ENCODE results near the gene KEAP1.

KEAP1 gene

GRCh38 chr19:10516671-10517286 is 13.6 kb upstream of the KEAP1 start:
- DNase-seq (ENCODE audit: insufficient read length, low spot score): no peak
- FAIRE-seq: no peak
- TF ChIP-seq CTCF (IDR thresholded peaks at IDR 0.05; ENCODE audit: insufficient read depth, missing control alignments): no peak

GRCh38 chr19:10516064-10516385 is 12.9 kb upstream of the KEAP1 start:
- TF ChIP-seq CTCF (IDR thresholded peaks at IDR 0.05; ENCODE audit: insufficient read depth, missing control alignments): no peak
- FAIRE-seq: no peak
- DNase-seq (ENCODE audit: insufficient read length, low spot score): no peak

DNA sequence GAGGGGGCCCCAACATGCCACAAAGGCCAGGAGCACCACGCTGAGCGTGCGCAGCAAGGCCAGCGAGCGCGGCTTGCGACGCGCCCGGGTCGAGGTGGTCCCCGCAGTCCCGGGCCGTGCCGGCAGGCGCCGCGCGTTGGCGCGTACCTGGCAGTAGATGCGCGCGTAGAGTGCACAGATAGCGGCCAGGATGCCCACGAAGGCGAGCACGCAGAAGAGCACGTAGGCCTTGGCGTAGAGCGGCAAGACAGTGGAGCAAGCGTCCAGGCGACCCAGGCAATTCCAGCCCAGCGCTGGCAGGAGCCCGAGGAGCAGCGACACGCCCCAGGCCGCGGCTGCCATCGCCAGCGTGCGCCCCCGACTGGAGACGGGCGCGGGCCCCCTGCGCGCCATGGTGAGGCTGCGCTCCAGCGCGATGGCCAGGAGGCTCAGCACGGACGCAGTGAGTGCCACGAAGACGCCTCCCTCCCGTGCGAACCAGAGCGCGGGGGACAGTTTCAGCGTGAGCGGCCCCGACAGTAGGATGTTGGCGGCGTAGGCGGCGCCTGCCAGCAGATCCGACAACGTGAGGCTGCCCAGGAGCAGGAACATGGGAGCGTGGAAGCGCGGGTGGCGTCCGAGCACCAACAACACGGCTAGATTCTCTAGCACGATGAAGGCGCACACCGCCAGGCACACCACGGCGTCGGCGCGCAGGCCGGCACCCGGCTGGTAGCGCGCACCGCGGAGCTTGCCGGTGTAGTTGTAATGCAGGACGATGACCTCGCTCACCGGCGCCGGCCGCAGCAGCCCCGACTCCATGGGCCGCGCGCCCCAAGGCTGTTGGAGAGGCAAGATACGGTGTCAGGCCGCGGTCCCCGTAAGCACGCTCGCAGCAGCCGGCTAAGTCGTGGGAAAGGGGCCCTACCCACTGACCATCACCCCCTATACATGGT is 11.3 kb upstream of the KEAP1 start:
- no peak for TF ChIP-seq CTCF (IDR thresholded peaks at IDR 0.05; ENCODE audit: insufficient read depth, missing control alignments)

GRCh38 chr19:10513223-10513622 is 10.1 kb upstream of the KEAP1 start:
- DNase-seq (ENCODE audit: insufficient read length, low spot score): no peak
- no peak for TF ChIP-seq CTCF (IDR thresholded peaks at IDR 0.05; ENCODE audit: insufficient read depth, missing control alignments)
- no peak for FAIRE-seq

More for the DNA sequence above, 11.3 kb upstream of the KEAP1 start:
- DNase-seq (ENCODE audit: insufficient read length, low spot score) (no peak), FAIRE-seq (no peak)

DNA sequence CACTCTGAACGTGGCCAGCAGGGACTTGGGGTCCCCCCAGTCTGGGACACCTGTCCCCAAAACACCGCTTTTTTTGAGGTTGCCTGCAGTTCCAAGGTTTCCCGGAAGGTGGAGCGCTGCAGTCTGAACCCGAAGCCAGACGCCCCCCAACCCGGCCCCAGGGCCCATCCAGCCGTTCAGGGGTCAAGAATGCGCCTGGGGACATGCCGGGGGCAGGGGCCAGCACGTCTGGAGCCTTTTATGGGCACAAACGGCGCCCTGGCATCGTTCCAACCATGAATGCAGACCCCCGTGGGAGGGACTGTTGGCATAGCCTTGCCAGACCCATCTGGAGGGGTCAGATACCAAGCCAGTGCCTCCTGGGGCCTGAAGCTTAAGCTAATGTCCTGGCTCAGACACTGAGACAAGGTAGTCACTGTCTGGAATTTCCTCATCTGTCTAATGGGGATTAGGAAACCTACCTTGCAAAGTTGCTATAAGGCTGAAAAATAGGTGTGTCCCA is 7.2 kb upstream of the KEAP1 start:
- TF ChIP-seq CTCF (IDR thresholded peaks at IDR 0.05; ENCODE audit: insufficient read depth, missing control alignments): peak; percentile 50
- DNase-seq (ENCODE audit: insufficient read length, low spot score) (no peak), FAIRE-seq (no peak)

DNA sequence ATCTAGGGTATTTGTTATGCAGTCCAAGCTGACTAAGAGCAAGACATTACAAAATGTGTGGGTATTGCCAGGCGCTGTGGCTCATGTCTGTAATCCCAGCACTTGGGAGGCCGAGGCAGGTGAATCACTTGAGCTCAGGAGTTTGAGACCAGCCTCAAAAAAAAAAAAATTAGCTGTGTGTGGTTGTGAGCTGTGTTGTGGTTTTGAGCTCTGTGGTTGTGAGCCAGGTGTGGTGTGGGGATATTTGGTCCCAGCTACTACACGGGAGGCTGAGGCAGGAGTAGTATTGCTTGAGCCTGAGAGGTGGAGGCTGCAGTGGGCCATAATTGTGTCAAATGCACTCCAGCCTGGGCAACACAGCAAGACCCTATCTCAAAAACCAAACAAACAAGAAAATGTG is 5.6 kb upstream of the KEAP1 start:
- no peak for FAIRE-seq
- DNase-seq (ENCODE audit: insufficient read length, low spot score): no peak
- no peak for TF ChIP-seq CTCF (IDR thresholded peaks at IDR 0.05; ENCODE audit: insufficient read depth, missing control alignments)

DNA sequence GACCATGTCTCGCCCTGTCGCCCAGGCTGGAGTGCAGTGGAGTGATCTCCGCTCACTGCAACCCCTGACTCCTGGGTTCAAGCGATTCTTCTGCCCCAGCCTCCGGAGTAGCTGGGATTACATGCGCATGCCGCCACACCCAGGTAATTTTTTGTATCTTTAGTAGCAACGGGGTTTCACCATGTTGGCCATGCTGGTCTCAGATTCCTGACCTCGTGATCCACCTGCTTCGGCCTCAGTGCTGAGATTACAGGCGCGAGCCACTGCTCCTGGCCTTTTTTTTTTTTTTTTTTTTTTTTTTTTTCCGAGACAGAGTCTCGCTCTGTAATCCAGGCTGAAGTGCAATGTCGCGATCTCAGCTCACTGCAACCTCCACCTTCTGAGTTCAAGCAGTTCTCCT is 4.9 kb upstream of the KEAP1 start:
- FAIRE-seq: no peak
- DNase-seq (ENCODE audit: insufficient read length, low spot score): no peak
- TF ChIP-seq CTCF (IDR thresholded peaks at IDR 0.05; ENCODE audit: insufficient read depth, missing control alignments): no peak

All from D721Med (cell line).